Stimulated activated naive CD8-positive, alpha-beta T cell treated with anti-CD3 and anti-CD28 coated beads, Interleukin-15, Interleukin-2, amounts not matched to agents 100 U/mL and 50 U/mL, for 24 hours (primary cell): ENCODE results near the gene ARHGEF19.
"Not testable (repeated sequence)": the region's sequence is repeated elsewhere in the genome, so short reads cannot be mapped to it uniquely, and the experiment has no call there.

Experiments used
- ATAC-seq: fragments of 150-1000 bp; cut with Tn5 transposase; one replicate; pipeline ENCODE4 v1.10.0; 2021
- DNase-seq: peaks from one replicate; pipeline ENCODE4 v3.0.0; 2021

The ARHGEF19 gene

DNA sequence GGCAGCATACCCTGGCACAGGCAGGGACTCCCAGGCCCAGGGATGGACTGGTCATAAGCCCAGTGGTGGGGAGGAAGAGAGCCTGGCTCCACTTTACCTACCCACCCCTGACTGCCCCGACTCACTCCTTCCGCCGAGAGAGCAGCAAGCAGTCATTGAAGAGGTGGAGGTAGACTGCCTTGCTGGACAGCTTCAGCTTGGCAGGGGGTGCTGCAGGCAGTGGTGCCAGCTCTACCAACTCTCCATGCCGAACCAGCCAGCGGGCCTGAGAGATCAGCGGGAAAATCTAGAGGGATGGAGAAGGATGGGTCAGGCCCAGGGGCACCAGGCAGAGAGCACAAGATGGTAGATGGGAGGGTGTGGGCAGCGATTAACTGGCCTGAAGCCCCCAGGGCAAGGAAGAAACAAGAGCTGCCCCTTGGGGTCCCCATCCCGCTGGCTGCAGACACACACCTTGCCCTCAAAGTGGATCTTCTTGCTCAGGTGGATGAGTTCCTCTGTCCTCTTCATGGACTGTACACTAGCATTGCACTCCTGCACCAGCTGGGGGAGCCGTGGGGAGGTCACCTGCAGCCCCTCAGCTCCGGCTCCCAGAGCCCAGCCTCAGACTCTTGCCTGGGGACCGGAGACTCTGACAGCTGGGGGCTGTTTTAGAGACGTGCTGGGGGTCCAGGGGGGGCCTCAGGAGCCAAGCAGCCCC is 7.7 kb downstream of the ARHGEF19 start:
- peak; percentile 60 for DNase-seq

DNA sequence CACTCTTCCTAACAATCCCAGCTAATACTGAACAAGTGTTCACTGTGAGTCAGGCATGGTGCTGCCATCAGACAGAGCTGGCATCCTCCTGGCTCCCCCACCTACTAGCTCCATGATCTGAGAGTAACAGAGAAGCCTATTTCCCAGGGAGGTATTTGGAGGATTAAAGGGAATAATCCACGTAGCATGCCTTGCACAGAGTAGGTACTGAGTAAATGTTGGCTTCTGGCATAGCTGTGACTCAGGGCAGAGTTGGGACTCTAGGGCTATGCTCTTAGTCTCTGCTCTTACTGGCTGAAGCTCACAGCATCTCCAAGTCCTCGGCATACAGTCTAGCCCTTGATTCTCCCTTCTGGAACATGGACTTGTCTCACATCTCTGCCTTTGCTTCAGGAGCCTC is 8.2 kb downstream of the ARHGEF19 start:
- DNase-seq (no peak), ATAC-seq (no peak)

More for the DNA sequence above, 7.7 kb downstream of the ARHGEF19 start:
- ATAC-seq: no peak

- no peak for ATAC-seq
- DNase-seq: no peak
These were observed 8.9 kb downstream of the ARHGEF19 start for GRCh38 chr1:16203550-16203949.

GRCh38 chr1:16202281-16203210 is 9.9 kb downstream of the ARHGEF19 start:
- no peak for ATAC-seq

GRCh38 chr1:16199700-16200099 is 12.8 kb downstream of the ARHGEF19 start:
- no peak for ATAC-seq
- no peak for DNase-seq

More at GRCh38 chr1:16202281-16203210, 9.9 kb downstream of the ARHGEF19 start:
- no peak for DNase-seq

- no peak for ATAC-seq
- DNase-seq: no peak
These were observed 13.3 kb downstream of the ARHGEF19 start for GRCh38 chr1:16199157-16199501.

DNA sequence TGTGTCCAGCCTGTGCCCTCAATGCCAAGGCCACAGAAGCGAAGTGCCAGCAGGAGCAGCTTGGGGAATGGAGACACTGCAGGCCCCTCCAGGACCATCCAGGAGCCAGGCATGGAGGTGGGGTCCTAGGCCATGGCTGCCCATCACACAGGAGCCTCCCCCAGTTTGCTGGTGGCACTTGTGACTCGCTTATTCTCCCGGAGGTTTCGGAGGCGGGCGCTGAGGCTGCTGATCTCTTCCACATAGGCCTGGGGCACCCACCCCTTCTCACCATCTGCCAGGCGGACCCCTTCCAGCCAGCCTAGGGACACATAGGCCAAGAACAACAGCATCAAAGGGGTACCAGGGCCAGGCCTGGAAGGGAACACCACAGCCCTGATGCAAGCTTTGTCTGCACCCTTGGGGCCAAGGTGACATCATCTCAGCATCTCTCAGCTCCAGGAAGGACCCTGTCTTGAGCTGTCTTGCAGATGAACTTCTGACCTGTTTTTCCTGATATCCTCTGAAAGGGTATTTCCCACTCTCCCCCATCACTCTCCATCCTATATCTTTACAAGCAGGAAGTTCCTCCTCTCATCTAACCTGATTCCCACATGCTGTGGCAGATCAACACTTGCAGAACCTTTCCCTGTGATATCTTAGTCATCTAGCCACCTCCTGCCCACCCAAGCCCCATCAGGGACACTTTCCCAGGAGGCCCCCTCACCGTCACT is 13.9 kb downstream of the ARHGEF19 start:
- DNase-seq (no peak), ATAC-seq (peak; percentile 37)

DNA sequence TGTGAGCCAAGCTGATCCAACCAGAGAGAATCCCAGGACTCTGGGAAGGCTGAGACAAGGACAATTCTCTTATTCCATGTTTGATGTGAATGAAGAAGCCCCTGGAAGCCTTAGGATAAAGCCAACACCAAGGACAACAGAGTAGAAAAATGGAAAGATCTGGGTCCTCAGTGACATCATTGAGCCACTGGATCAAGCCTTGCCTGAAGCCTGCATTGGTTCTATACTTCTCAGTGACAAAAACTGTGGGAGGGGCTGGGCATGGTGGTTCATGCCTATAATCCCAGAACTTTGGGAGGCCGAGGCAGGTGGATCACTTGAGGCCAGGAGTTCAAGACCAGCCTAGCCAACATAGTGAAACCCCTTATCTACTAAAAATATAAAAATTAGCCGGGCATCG is 15.6 kb downstream of the ARHGEF19 start:
- no peak for DNase-seq
- no peak for ATAC-seq

DNA sequence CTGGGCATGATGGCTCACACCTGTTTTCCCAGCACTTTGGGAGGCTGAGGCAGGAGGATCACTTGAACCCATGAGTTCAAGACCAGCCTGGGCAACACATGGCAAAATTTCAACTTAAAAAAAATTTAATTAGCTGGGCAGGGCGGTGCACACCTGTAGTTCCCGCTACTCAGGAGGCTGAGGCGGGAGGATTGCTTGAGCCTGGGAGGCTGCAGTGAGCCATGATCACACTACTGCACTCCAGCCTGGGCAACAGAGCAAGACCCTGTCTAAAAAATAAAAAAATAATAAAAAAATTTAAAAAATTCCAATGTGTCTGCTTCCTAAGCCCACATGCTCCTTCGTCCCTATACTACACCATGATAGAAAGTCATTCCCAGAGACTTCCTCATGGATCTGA is 16.3 kb downstream of the ARHGEF19 start:
- DNase-seq: not testable (repeated sequence)

GRCh38 chr1:16195518-16195905 is 16.9 kb downstream of the ARHGEF19 start:
- DNase-seq (no peak), ATAC-seq (no peak)

More for the DNA sequence above, 16.3 kb downstream of the ARHGEF19 start:
- not testable (repeated sequence) for ATAC-seq

GRCh38 chr1:16191916-16192546 is 20.4 kb downstream of the ARHGEF19 start:
- DNase-seq: no peak
- ATAC-seq: no peak

- ATAC-seq: no peak
These were observed 21.1 kb downstream of the ARHGEF19 start for GRCh38 chr1:16191309-16191708.

GRCh38 chr1:16189921-16190621 is 22.4 kb downstream of the ARHGEF19 start:
- ATAC-seq: no peak
- DNase-seq: no peak

More at GRCh38 chr1:16191309-16191708, 21.1 kb downstream of the ARHGEF19 start:
- no peak for DNase-seq

GRCh38 chr1:16189003-16189402 is 23.4 kb downstream of the ARHGEF19 start:
- DNase-seq (no peak), ATAC-seq (no peak)

GRCh38 chr1:16187748-16188401 is 24.6 kb downstream of the ARHGEF19 start:
- DNase-seq: peak; percentile 86
- ATAC-seq: peak; percentile 90

- no peak for DNase-seq
- no peak for ATAC-seq
These were observed 25.7 kb downstream of the ARHGEF19 start for GRCh38 chr1:16186655-16187235.

DNA sequence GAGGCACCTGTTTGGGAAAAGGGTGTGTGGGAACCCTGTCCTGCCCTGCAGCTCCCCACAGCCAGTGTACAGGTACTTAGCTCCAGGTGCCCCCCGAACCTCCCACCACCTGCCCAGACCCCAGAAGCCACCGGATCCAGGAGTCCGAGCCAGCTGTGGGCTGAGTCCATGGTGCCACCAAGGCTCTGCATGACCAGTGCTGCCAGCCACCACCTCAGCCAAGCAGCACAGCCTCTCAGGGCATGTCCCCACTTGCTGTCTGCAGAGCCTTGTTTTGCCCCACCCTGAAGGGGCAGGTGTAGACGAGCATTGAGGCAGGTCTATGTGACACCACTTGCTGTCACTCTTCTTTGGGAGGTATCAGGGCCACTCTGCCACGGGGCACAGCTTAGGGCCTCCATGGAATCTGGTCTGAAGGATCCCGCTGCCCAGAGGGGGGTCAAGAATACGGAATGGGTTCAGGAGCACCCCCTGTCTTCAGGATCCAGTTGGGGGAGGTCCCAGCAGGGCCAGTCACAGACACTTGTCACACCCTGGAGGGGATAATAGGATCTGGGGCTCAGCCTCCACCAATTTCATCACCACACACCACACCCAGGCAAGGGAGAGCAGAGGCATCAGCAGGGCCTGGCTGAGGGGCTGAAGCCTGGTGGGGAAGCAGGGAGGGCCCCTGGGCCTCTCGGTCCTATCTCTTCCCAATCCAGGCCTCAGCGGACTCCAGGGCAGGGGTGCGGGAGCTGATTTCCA is 27.7 kb downstream of the ARHGEF19 start:
- DNase-seq (no peak), ATAC-seq (no peak)

- no peak for DNase-seq
- ATAC-seq: no peak
These were observed 28.5 kb downstream of the ARHGEF19 start for GRCh38 chr1:16183765-16184556.

DNA sequence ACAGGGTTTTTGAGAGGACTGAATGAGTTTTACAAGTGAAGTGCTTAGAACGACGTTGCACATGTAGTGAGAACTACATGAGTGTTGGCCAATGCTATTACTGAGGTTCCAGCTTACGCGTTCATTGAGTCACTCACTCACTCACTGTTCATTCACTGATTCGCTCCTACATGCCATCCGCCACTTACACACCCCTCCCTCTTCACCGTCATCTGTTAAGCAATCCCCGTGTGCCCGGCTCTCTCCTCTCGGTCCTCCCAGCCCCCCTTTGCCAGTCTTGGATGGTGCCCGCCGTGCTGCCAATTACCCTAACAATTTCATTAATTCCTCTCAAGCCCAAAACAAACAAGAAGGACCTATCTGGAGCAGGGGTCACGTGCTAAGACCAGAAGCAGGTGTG is 29.3 kb downstream of the ARHGEF19 start:
- ATAC-seq (no peak), DNase-seq (no peak)
